Measurements from ENCODE around the gene COL6A5. TPM values are rescaled to one million over a fixed set of nuclear protein-coding genes. Genes with fewer than 3 reads are reported as not detected.

The COL6A5 gene
- total RNA-seq, 4 donors from 2014 or later = not detected

DNA sequence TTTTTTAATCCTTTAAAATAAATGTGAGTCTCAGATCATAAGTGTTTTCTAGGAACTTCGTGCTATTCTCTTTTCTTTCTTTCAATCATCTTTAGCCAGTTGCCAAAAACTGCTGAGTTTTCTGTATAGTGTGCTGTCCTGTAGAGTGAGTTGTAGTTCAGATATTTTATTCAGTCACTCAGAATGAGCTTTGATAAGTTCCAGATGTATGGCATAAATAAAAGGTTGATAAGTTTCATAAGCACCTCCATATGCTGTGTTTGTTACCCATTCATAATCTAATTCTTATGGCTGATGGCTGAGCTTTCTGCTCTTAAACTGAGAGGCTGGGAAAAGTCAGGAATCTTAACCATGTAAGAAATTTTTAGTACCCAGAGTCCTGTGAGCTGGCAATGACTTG, 112.2 kb downstream of the COL6A5 start:
- intact Hi-C loops (cut with DNase I) = no loop called here
- WGBS = 13% methylated on average over 1 of the region's 1 CpG
- no peak overlapping the region for H3K4me3 ChIP-seq
- no peaks in the 10 kb centered on the region for H3K27me3 ChIP-seq
- no peaks in the 10 kb centered on the region for H3K4me1 ChIP-seq
- no peak for DNase-seq (ENCODE audit: extremely low spot score)
- TF ChIP-seq, protein P1, sequence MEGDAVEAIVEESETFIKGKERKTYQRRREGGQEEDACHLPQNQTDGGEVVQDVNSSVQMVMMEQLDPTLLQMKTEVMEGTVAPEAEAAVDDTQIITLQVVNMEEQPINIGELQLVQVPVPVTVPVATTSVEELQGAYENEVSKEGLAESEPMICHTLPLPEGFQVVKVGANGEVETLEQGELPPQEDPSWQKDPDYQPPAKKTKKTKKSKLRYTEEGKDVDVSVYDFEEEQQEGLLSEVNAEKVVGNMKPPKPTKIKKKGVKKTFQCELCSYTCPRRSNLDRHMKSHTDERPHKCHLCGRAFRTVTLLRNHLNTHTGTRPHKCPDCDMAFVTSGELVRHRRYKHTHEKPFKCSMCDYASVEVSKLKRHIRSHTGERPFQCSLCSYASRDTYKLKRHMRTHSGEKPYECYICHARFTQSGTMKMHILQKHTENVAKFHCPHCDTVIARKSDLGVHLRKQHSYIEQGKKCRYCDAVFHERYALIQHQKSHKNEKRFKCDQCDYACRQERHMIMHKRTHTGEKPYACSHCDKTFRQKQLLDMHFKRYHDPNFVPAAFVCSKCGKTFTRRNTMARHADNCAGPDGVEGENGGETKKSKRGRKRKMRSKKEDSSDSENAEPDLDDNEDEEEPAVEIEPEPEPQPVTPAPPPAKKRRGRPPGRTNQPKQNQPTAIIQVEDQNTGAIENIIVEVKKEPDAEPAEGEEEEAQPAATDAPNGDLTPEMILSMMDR (IDR thresholded peaks at IDR 0.05) = no peak
- no peak for TF ChIP-seq EP300 (IDR thresholded peaks at IDR 0.05)
- H3K9me3 ChIP-seq = no peaks in the 10 kb centered on the region
- no peaks in the 10 kb centered on the region for H3K36me3 ChIP-seq
- H3K27ac ChIP-seq (replicated peaks in 1 of 4) = no peak overlapping the region

- H3K4me1 ChIP-seq = no peaks in the 10 kb centered on the region
- no peak for DNase-seq (ENCODE audit: extremely low spot score)
- H3K27me3 ChIP-seq = peaks cover 0 to 4% (median 0%) of the 10 kb centered on the region in 4 donors
- intact Hi-C loops (cut with DNase I) = no loop called here
- no peaks in the 10 kb centered on the region for H3K36me3 ChIP-seq
- no peak for TF ChIP-seq POLR2AphosphoS5 (IDR thresholded peaks at IDR 0.05)
- no peak for TF ChIP-seq EP300 (IDR thresholded peaks at IDR 0.05)
- TF ChIP-seq, protein P1 (IDR thresholded peaks at IDR 0.05) = no peak
- TF ChIP-seq POLR2A (IDR thresholded peaks at IDR 0.05; ENCODE audit: low read depth) = no peak
- H3K9me3 ChIP-seq = no peaks in the 10 kb centered on the region
- H3K27ac ChIP-seq (replicated peaks in 1 of 4) = no peak overlapping the region
- H3K4me3 ChIP-seq = no peak overlapping the region
These were observed 114.5 kb downstream of the COL6A5 start for GRCh38 chr3:130459944-130460343.

DNA sequence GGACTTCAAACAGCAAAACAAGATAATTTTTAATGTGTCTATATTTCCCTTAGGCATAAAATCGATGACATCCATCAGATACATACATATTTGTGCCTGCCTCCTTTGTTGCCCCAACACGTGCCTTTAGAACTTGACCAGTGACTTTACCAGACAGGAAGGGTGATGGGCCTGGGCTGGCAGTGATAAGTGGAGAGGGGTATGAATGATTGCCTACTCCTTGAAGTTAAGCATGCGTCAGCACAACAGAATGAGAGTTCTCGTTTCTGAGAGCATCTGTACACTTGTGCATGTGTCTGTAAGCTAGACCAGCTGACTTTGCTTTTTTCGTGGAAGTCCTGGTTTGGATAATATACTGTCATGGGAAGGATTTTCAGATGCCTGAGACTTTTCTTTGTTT, 116.6 kb downstream of the COL6A5 start:
- Histone ChIP-seq H3K27me3 (peaks cover 0 to 4% (median 0%) of the 10 kb centered on the region in 4 donors), H3K36me3 (no peaks in the 10 kb centered on the region), H3K27ac (replicated peaks in 1 of 4) (no peak overlapping the region), H3K9me3 (no peaks in the 10 kb centered on the region), H3K4me1 (no peaks in the 10 kb centered on the region), H3K4me3 (no peak overlapping the region)
- DNase-seq (ENCODE audit: extremely low spot score) = no peak
- intact Hi-C loops (cut with DNase I) = no loop called here
- 79% methylated on average over 5 of the region's 5 CpGs for WGBS
- TF ChIP-seq POLR2A (IDR thresholded peaks at IDR 0.05; ENCODE audit: low read depth) (no peak), EP300 (IDR thresholded peaks at IDR 0.05) (no peak)

GRCh38 chr3:130463221-130463620, 117.7 kb downstream of the COL6A5 start:
- H3K27me3 ChIP-seq = peaks cover 0 to 4% (median 0%) of the 10 kb centered on the region in 4 donors
- no peaks in the 10 kb centered on the region for H3K9me3 ChIP-seq
- no peak overlapping the region for H3K4me3 ChIP-seq
- 80% methylated on average over 1 of the region's 1 CpG for WGBS
- TF ChIP-seq, protein P1 (IDR thresholded peaks at IDR 0.05) = no peak
- TF ChIP-seq POLR2AphosphoS5 (IDR thresholded peaks at IDR 0.05) (no peak), EP300 (IDR thresholded peaks at IDR 0.05) (no peak), POLR2A (IDR thresholded peaks at IDR 0.05; ENCODE audit: low read depth) (no peak)
- intact Hi-C loops (cut with DNase I) = no loop called here
- no peaks in the 10 kb centered on the region for H3K36me3 ChIP-seq
- no peak for DNase-seq (ENCODE audit: extremely low spot score)
- no peaks in the 10 kb centered on the region for H3K4me1 ChIP-seq
- H3K27ac ChIP-seq (replicated peaks in 1 of 4) = no peak overlapping the region

DNA sequence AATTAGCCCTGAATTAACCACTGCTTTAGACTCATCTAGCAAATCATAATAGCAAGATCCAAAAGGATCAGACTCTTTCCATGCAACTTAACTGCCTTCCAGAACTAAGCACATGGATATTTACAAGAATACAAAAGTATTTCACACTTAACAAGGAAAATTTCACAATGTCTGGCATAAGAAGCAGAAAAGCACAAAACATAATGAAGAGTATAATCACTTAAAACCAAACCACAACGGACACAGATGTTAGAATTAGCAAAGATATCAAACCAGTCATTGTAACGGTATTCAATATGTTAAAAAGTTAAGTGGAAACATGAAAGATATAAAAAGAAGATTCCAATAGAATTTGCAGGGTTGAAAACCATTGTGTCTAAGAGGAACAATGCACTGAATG, 120.0 kb downstream of the COL6A5 start:
- no peak overlapping the region for H3K27ac ChIP-seq (replicated peaks in 1 of 4)
- H3K4me3 ChIP-seq = no peak overlapping the region
- no peaks in the 10 kb centered on the region for H3K4me1 ChIP-seq
- no peak for TF ChIP-seq EP300 (IDR thresholded peaks at IDR 0.05)
- TF ChIP-seq, protein P1 (IDR thresholded peaks at IDR 0.05) = no peak
- no peak for TF ChIP-seq POLR2A (IDR thresholded peaks at IDR 0.05; ENCODE audit: low read depth)
- TF ChIP-seq POLR2AphosphoS5 (IDR thresholded peaks at IDR 0.05) = no peak
- H3K27me3 ChIP-seq = peaks cover 0 to 4% (median 0%) of the 10 kb centered on the region in 4 donors
- H3K9me3 ChIP-seq = no peaks in the 10 kb centered on the region
- no peak for DNase-seq (ENCODE audit: extremely low spot score)
- intact Hi-C loops (cut with DNase I) = no loop called here
- 76% methylated on average over 2 of the region's 2 CpGs for WGBS
- H3K36me3 ChIP-seq = no peaks in the 10 kb centered on the region

All from esophagus muscularis mucosa (tissue), 4 donors.